ENCODE measurements around the gene MTF2. TPM values are rescaled to one million over a fixed set of nuclear protein-coding genes. Genes with fewer than 3 reads are reported as not detected.
"Not testable (repeated sequence)": the region's sequence is repeated elsewhere in the genome, so short reads cannot be mapped to it uniquely, and the experiment has no call there.

The MTF2 gene
- total RNA-seq, 2 experiments from 2014 or later = 49.8 to 55.0 TPM

- peaks cover 30% of the 10 kb centered on the region for H3K36me3 Mint-ChIP-seq (ENCODE audit: low read depth)
- ATAC-seq = no peak
- no peaks in the 10 kb centered on the region for H3K4me1 Mint-ChIP-seq
- H3K9me3 Mint-ChIP-seq (ENCODE audit: low read depth) = no peaks in the 10 kb centered on the region
- intact Hi-C loops (cut with DNase I, micrococcal nuclease) = loop anchor here in 1 of 2 experiments (2.0 kb wide), 1 partner anchor 19 kb away; no protein-coding TSS in a partner anchor
- no peak for DNase-seq
- POLR2A ChIA-PET = interaction anchor here (0.6 kb wide), 1 partner anchor 1823 kb away, joined by 3 read pairs; no protein-coding TSS in a partner anchor
- CTCF ChIA-PET = interaction anchor here (0.9 to 1.3 kb wide), 2 partner anchors 24 to 119 kb away, joined by 3 read pairs; no protein-coding TSS in a partner anchor
- peak overlapping the region; percentile 21 for H3K27ac Mint-ChIP-seq
- no peak overlapping the region for H3K4me3 Mint-ChIP-seq
- H3K27me3 Mint-ChIP-seq = no peaks in the 10 kb centered on the region
Measured at GRCh38 chr1:93140106-93140505, 61.0 kb downstream of the MTF2 start.

GRCh38 chr1:93142161-93142560 is 63.1 kb downstream of the MTF2 start:
- no peak overlapping the region for H3K4me3 Mint-ChIP-seq

GRCh38 chr1:93143136-93143535 is 64.1 kb downstream of the MTF2 start:
- CTCF ChIA-PET = no interaction called here
- intact Hi-C loops (cut with DNase I, micrococcal nuclease) = no loop called here
- POLR2A ChIA-PET = interaction anchor here (0.5 kb wide), 1 partner anchor 12 kb away, joined by 6 read pairs; no protein-coding TSS in a partner anchor

More at GRCh38 chr1:93142161-93142560, 63.1 kb downstream of the MTF2 start:
- ChIA-PET POLR2A (no interaction called here), CTCF (interaction anchor here (0.7 to 1.3 kb wide), 2 partner anchors 14 to 29 kb away, joined by 3 to 4 read pairs; no protein-coding TSS in a partner anchor)
- ATAC-seq (no peak), DNase-seq (no peak)
- Mint-ChIP-seq H3K36me3 (ENCODE audit: low read depth) (peaks cover 24% of the 10 kb centered on the region), H3K4me1 (no peaks in the 10 kb centered on the region), H3K27me3 (no peaks in the 10 kb centered on the region), H3K27ac (no peak overlapping the region), H3K9me3 (ENCODE audit: low read depth) (no peaks in the 10 kb centered on the region)
- intact Hi-C loops (cut with DNase I, micrococcal nuclease) = no loop called here

GRCh38 chr1:93143769-93144168 is 64.7 kb downstream of the MTF2 start:
- no peak overlapping the region for H3K27ac Mint-ChIP-seq
- H3K4me3 Mint-ChIP-seq = no peak overlapping the region
- H3K4me1 Mint-ChIP-seq = no peaks in the 10 kb centered on the region
- intact Hi-C loops (cut with DNase I, micrococcal nuclease) = no loop called here
- POLR2A ChIA-PET = no interaction called here
- no peaks in the 10 kb centered on the region for H3K27me3 Mint-ChIP-seq
- no peak for ATAC-seq
- CTCF ChIA-PET = interaction anchor here (0.6 to 0.9 kb wide), 2 partner anchors 10 to 82 kb away, joined by 3 read pairs; no protein-coding TSS in a partner anchor
- no peaks in the 10 kb centered on the region for H3K9me3 Mint-ChIP-seq (ENCODE audit: low read depth)
- H3K36me3 Mint-ChIP-seq (ENCODE audit: low read depth) = peaks cover 26% of the 10 kb centered on the region
- no peak for DNase-seq

More at GRCh38 chr1:93143136-93143535, 64.1 kb downstream of the MTF2 start:
- H3K27me3 Mint-ChIP-seq = no peaks in the 10 kb centered on the region
- no peak overlapping the region for H3K27ac Mint-ChIP-seq
- H3K4me3 Mint-ChIP-seq = no peak overlapping the region
- ATAC-seq (no peak), DNase-seq (no peak)
- H3K4me1 Mint-ChIP-seq = no peaks in the 10 kb centered on the region
- peaks cover 25% of the 10 kb centered on the region for H3K36me3 Mint-ChIP-seq (ENCODE audit: low read depth)
- no peaks in the 10 kb centered on the region for H3K9me3 Mint-ChIP-seq (ENCODE audit: low read depth)

GRCh38 chr1:93148001-93148400 is 68.9 kb downstream of the MTF2 start:
- ChIA-PET CTCF (no interaction called here), POLR2A (no interaction called here)
- Mint-ChIP-seq H3K9me3 (ENCODE audit: low read depth) (no peaks in the 10 kb centered on the region), H3K4me3 (no peak overlapping the region), H3K36me3 (ENCODE audit: low read depth) (peaks cover 41% of the 10 kb centered on the region), H3K27me3 (no peaks in the 10 kb centered on the region), H3K27ac (no peak overlapping the region), H3K4me1 (peaks cover 9% of the 10 kb centered on the region)
- ATAC-seq (no peak), DNase-seq (no peak)
- intact Hi-C loops (cut with DNase I, micrococcal nuclease) = no loop called here

GRCh38 chr1:93150729-93151128 is 71.6 kb downstream of the MTF2 start:
- CTCF ChIA-PET = interaction anchor here (0.9 kb wide), 1 partner anchor 21 kb away, joined by 3 read pairs; no protein-coding TSS in a partner anchor
- Mint-ChIP-seq H3K4me3 (no peak overlapping the region), H3K9me3 (ENCODE audit: low read depth) (no peaks in the 10 kb centered on the region), H3K27ac (no peak overlapping the region), H3K4me1 (peaks cover 22% of the 10 kb centered on the region), H3K36me3 (ENCODE audit: low read depth) (peaks cover 39% of the 10 kb centered on the region), H3K27me3 (no peaks in the 10 kb centered on the region)
- POLR2A ChIA-PET = interaction anchor here (0.6 kb wide), 1 partner anchor 28 kb away, joined by 4 read pairs; no protein-coding TSS in a partner anchor
- intact Hi-C loops (cut with DNase I, micrococcal nuclease) = no loop called here
- no peak for DNase-seq
- no peak for ATAC-seq

- no peaks in the 10 kb centered on the region for H3K27me3 Mint-ChIP-seq
- ChIA-PET CTCF (no interaction called here), POLR2A (interaction anchor here (0.6 kb wide), 1 partner anchor 27 kb away, joined by 4 read pairs; no protein-coding TSS in a partner anchor)
- no peaks in the 10 kb centered on the region for H3K9me3 Mint-ChIP-seq (ENCODE audit: low read depth)
- H3K36me3 Mint-ChIP-seq (ENCODE audit: low read depth) = peaks cover 43% of the 10 kb centered on the region
- H3K27ac Mint-ChIP-seq = peak overlapping the region; percentile 3
- DNase-seq (no peak), ATAC-seq (no peak)
- no peak overlapping the region for H3K4me3 Mint-ChIP-seq
- intact Hi-C loops (cut with DNase I, micrococcal nuclease) = no loop called here
- peaks cover 25% of the 10 kb centered on the region for H3K4me1 Mint-ChIP-seq
Measured at GRCh38 chr1:93151474-93151873, 72.4 kb downstream of the MTF2 start.

- Mint-ChIP-seq H3K36me3 (ENCODE audit: low read depth) (peaks cover 38% of the 10 kb centered on the region), H3K27ac (peak overlapping the region; percentile 19), H3K4me3 (no peak overlapping the region), H3K9me3 (ENCODE audit: low read depth) (no peaks in the 10 kb centered on the region), H3K4me1 (peaks cover 25% of the 10 kb centered on the region), H3K27me3 (no peaks in the 10 kb centered on the region)
- ATAC-seq (peak; percentile 42), DNase-seq (no peak)
- CTCF ChIA-PET = interaction anchor here (0.6 to 1.4 kb wide), 2 partner anchors 9 to 16 kb away, joined by 3 read pairs; no protein-coding TSS in a partner anchor
- intact Hi-C loops (cut with DNase I, micrococcal nuclease) = no loop called here
- POLR2A ChIA-PET = no interaction called here
Measured at GRCh38 chr1:93152835-93153234, 73.8 kb downstream of the MTF2 start.

- Mint-ChIP-seq H3K4me1 (peaks cover 25% of the 10 kb centered on the region), H3K9me3 (ENCODE audit: low read depth) (no peaks in the 10 kb centered on the region), H3K27ac (no peak overlapping the region), H3K36me3 (ENCODE audit: low read depth) (peaks cover 35% of the 10 kb centered on the region), H3K27me3 (no peaks in the 10 kb centered on the region), H3K4me3 (no peak overlapping the region)
- ChIA-PET POLR2A (no interaction called here), CTCF (interaction anchor here (0.6 to 0.9 kb wide), 3 partner anchors 76 to 924 kb away, joined by 3 read pairs; partner anchors contain the start of gene MTF2)
- intact Hi-C loops (cut with DNase I, micrococcal nuclease) = loop anchor here in 1 of 2 experiments (2.0 kb wide), 1 partner anchor 76 kb away; the partner anchor contains the start of gene MTF2
- ATAC-seq (no peak), DNase-seq (no peak)
Measured at GRCh38 chr1:93154898-93155297, 75.8 kb downstream of the MTF2 start.

GRCh38 chr1:93155335-93155734 is 76.3 kb downstream of the MTF2 start:
- intact Hi-C loops (cut with DNase I, micrococcal nuclease) = loop anchor here in 1 of 2 experiments (2.0 kb wide), 1 partner anchor 77 kb away; the partner anchor contains the start of gene MTF2
- peak overlapping the region; percentile 47 for H3K27ac Mint-ChIP-seq

GRCh38 chr1:93159337-93159736 is 80.3 kb downstream of the MTF2 start:
- Mint-ChIP-seq H3K36me3 (ENCODE audit: low read depth) (peaks cover 33% of the 10 kb centered on the region), H3K4me1 (peaks cover 15% of the 10 kb centered on the region), H3K9me3 (ENCODE audit: low read depth) (no peaks in the 10 kb centered on the region), H3K27ac (no peak overlapping the region), H3K4me3 (no peak overlapping the region), H3K27me3 (no peaks in the 10 kb centered on the region)
- DNase-seq (no peak), ATAC-seq (no peak)
- intact Hi-C loops (cut with DNase I, micrococcal nuclease) = no loop called here
- POLR2A ChIA-PET = no interaction called here
- CTCF ChIA-PET = interaction anchor here (0.9 kb wide), 1 partner anchor 77 kb away, joined by 6 read pairs; no protein-coding TSS in a partner anchor

More at GRCh38 chr1:93155335-93155734, 76.3 kb downstream of the MTF2 start:
- Mint-ChIP-seq H3K9me3 (ENCODE audit: low read depth) (no peaks in the 10 kb centered on the region), H3K4me3 (no peak overlapping the region), H3K27me3 (no peaks in the 10 kb centered on the region), H3K4me1 (peaks cover 25% of the 10 kb centered on the region), H3K36me3 (ENCODE audit: low read depth) (peaks cover 30% of the 10 kb centered on the region)
- no peak for DNase-seq
- peak; percentile 78 for ATAC-seq
- POLR2A ChIA-PET = interaction anchor here (0.7 kb wide), 1 partner anchor 12 kb away, joined by 6 read pairs; no protein-coding TSS in a partner anchor
- CTCF ChIA-PET = interaction anchor here (0.6 to 0.9 kb wide), 3 partner anchors 15 to 924 kb away, joined by 3 to 6 read pairs (median 3); partner anchors contain the start of gene MTF2

- Mint-ChIP-seq H3K36me3 (ENCODE audit: low read depth) (peaks cover 41% of the 10 kb centered on the region), H3K4me1 (peaks cover 23% of the 10 kb centered on the region)
- CTCF ChIA-PET = interaction anchor here (0.6 kb wide), 2 partner anchors 38 to 305 kb away, joined by 4 read pairs; no protein-coding TSS in a partner anchor
- H3K4me3 Mint-ChIP-seq; H3K9me3 Mint-ChIP-seq (ENCODE audit: low read depth); H3K27ac Mint-ChIP-seq; ATAC-seq; intact Hi-C loops (cut with DNase I, micrococcal nuclease); POLR2A ChIA-PET; DNase-seq; H3K27me3 Mint-ChIP-seq: not testable (repeated sequence)
Measured at GRCh38 chr1:93163314-93163713, 84.2 kb downstream of the MTF2 start.

Measured in activated CD4-positive, alpha-beta T cell treated with anti-CD3 and anti-CD28 coated beads for 36 hours (primary cell).